22Rv1 (cell line): ENCODE data around the gene GCAT.
"Not testable (repeated sequence)": the region's sequence is repeated elsewhere in the genome, so short reads cannot be mapped to it uniquely, and the experiment has no call there.

Experiments used
- H3K27ac ChIP-seq: fragments of 450-650 bp; 2 replicates; pipeline ENCODE4 v1.5.1; 2017
- CTCF ChIP-seq: fragments of 450-650 bp; IDR thresholded peaks from 2 replicates; pipeline ENCODE4 v1.5.1; 2017; ENCODE audit warnings: mild to moderate bottlenecking
- ZFX ChIP-seq: fragments of 450-650 bp; IDR thresholded peaks from 2 replicates; pipeline ENCODE4 v1.6.1; 2017; ENCODE audit warnings: antibody characterized with exemption, borderline replicate concordance

Gene GCAT

DNA sequence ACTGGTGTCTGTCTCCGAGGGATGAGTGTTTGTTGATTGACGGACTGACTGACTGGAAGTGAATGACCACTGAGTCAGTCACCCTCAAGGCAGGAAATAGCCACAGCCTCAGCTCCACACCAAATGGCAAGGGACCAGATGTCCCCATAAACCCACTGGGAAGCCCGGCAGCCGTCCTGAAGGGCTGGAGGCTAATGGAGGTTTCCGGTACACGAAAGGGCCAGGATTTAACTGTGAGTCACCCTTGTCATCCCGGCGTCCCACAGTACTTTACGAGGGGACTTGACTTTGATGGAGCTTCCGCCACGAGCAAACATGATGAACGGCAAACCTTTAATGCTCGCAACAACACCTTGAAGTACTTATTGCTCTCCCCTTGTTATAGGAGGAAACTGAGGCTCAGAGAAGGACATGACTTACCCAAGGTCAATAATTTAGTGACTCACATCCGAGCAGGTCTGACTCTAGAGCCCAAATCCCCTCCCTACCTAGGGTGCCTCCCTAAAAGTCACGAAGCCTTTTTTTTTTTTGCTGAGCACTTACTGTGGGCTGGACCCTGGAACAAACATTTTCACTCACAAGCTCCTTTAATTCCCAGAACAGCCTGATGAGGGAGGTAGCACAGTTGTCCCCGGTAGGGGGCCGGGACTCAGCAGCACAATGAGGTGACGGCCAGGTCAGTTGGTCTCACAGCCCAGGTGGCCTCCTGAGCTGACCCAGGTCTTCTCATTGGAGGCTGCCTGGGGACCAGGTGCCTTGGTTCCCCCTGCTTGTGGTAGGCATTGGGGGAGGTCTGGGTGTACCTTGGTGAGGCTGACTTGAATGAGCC is 25.2 kb upstream of the GCAT start:
- TF ChIP-seq CTCF (no peak), ZFX (no peak)
- no peak overlapping the region for H3K27ac ChIP-seq

DNA sequence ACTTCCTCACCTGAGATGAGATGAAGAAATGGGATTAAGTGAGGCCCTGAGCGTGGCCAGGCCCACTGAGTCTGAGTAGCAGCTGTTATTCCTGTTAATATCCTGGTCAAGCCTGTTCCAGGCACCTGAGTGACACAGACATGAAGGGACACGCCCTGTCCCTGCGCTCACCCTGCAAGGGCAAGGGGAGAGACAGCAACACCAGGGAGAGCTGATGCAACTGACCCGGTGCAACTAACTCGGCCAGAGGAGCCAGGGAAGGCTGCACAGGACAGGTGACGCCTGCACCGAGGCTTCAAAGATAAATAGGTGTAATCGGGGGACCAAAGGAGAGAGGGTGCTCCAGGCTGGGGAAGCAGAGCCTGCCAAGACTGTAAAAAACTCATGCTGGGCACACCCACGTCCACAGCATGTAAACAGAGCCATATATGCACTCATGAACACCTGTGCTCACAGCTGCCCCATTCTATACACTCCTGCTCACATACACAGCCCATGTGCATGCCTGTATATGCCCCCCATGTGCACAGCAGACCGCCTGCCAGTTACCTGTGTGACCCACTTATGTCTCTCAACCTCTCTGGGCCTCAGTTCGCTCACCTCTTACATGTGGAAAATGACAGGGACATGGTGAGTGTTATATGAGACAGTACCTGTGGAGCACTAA is 22.8 kb upstream of the GCAT start:
- TF ChIP-seq CTCF (no peak), ZFX (no peak)
- peak overlapping the region; percentile 84 for H3K27ac ChIP-seq

- TF ChIP-seq ZFX (no peak), CTCF (no peak)
- no peak overlapping the region for H3K27ac ChIP-seq
Measured at GRCh38 chr22:37790234-37790633, 17.5 kb upstream of the GCAT start.

GRCh38 chr22:37792494-37792893 is 15.2 kb upstream of the GCAT start:
- H3K27ac ChIP-seq = no peak overlapping the region
- TF ChIP-seq ZFX (no peak), CTCF (no peak)

DNA sequence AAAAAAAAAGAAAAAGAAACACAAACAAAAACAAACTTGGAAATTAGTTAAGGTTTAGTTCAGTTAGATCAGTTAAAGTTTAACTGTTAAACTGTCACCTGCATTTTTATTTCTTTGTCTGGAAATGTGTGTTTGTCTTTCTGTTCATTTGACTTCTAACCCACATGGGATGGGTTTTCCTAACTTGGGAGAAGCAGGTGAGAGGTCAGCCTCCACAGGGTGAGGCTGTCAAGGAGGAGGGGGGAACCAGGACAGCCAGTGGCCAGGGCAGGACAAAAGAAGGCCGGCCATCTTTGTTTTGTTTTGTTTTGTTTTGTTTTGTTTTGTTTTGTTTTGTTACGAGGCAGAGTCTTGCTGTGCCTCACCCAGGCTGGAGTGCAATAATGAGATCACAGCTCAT is 13.4 kb upstream of the GCAT start:
- TF ChIP-seq ZFX (no peak), CTCF (no peak)
- H3K27ac ChIP-seq = no peak overlapping the region

GRCh38 chr22:37796079-37796478 is 11.7 kb upstream of the GCAT start:
- no peak overlapping the region for H3K27ac ChIP-seq
- TF ChIP-seq CTCF = no peak
- TF ChIP-seq ZFX = no peak

- not testable (repeated sequence) for H3K27ac ChIP-seq
Measured at GRCh38 chr22:37797259-37797658, 10.5 kb upstream of the GCAT start.
